ENCODE results near the gene MLXIP.

The MLXIP gene

GRCh38 chr12:122166422-122167349 is 88.1 kb downstream of the MLXIP start:
- Histone ChIP-seq H3K27me3 (ENCODE audit: insufficient read depth, low read depth) (no peaks in the 10 kb centered on the region), H3K27ac (no peak overlapping the region), H4K20me1 (ENCODE audit: insufficient read depth) (no peaks in the 10 kb centered on the region), H3K79me2 (ENCODE audit: insufficient read depth, low read depth) (no peaks in the 10 kb centered on the region), H3K4me1 (ENCODE audit: low read depth, poor library complexity, severe bottlenecking) (no peaks in the 10 kb centered on the region), H3K4me3 (IDR thresholded peaks at IDR 0.05; ENCODE audit: insufficient read depth, low read depth, low read length) (no peak overlapping the region), H2AFZ (ENCODE audit: low read depth) (no peak overlapping the region), H3K4me2 (no peak overlapping the region), H3K9ac (no peak overlapping the region), H3K36me3 (ENCODE audit: insufficient read depth) (no peaks in the 10 kb centered on the region)
- TF ChIP-seq CTCF (conservative IDR thresholded peaks at IDR 0.05; ENCODE audit: low read depth, low read length) = no peak

- H3K9ac ChIP-seq = no peak overlapping the region
- H3K4me1 ChIP-seq (ENCODE audit: low read depth, poor library complexity, severe bottlenecking) = no peaks in the 10 kb centered on the region
- H3K79me2 ChIP-seq (ENCODE audit: insufficient read depth, low read depth) = no peaks in the 10 kb centered on the region
- no peaks in the 10 kb centered on the region for H3K36me3 ChIP-seq (ENCODE audit: insufficient read depth)
- H2AFZ ChIP-seq (ENCODE audit: low read depth) = no peak overlapping the region
- H3K27ac ChIP-seq = no peak overlapping the region
- H3K4me3 ChIP-seq (IDR thresholded peaks at IDR 0.05; ENCODE audit: insufficient read depth, low read depth, low read length) = no peak overlapping the region
- TF ChIP-seq CTCF (conservative IDR thresholded peaks at IDR 0.05; ENCODE audit: low read depth, low read length) = no peak
- no peaks in the 10 kb centered on the region for H4K20me1 ChIP-seq (ENCODE audit: insufficient read depth)
- H3K27me3 ChIP-seq (ENCODE audit: insufficient read depth, low read depth) = no peaks in the 10 kb centered on the region
- H3K4me2 ChIP-seq = no peak overlapping the region
Observed at GRCh38 chr12:122167356-122167925, 88.9 kb downstream of the MLXIP start.

GRCh38 chr12:122168492-122168891 is 89.9 kb downstream of the MLXIP start:
- no peak overlapping the region for H3K4me2 ChIP-seq
- no peaks in the 10 kb centered on the region for H3K27me3 ChIP-seq (ENCODE audit: insufficient read depth, low read depth)
- TF ChIP-seq CTCF (conservative IDR thresholded peaks at IDR 0.05; ENCODE audit: low read depth, low read length) = no peak
- no peak overlapping the region for H3K9ac ChIP-seq
- H2AFZ ChIP-seq (ENCODE audit: low read depth) = no peak overlapping the region
- H3K4me1 ChIP-seq (ENCODE audit: low read depth, poor library complexity, severe bottlenecking) = no peaks in the 10 kb centered on the region
- H3K4me3 ChIP-seq (IDR thresholded peaks at IDR 0.05; ENCODE audit: insufficient read depth, low read depth, low read length) = no peak overlapping the region
- no peaks in the 10 kb centered on the region for H3K79me2 ChIP-seq (ENCODE audit: insufficient read depth, low read depth)
- no peak overlapping the region for H3K27ac ChIP-seq
- H3K36me3 ChIP-seq (ENCODE audit: insufficient read depth) = no peaks in the 10 kb centered on the region
- no peaks in the 10 kb centered on the region for H4K20me1 ChIP-seq (ENCODE audit: insufficient read depth)

GRCh38 chr12:122171399-122171798 is 92.8 kb downstream of the MLXIP start:
- H4K20me1 ChIP-seq (ENCODE audit: insufficient read depth) = no peaks in the 10 kb centered on the region
- H3K4me2 ChIP-seq = no peak overlapping the region
- no peaks in the 10 kb centered on the region for H3K79me2 ChIP-seq (ENCODE audit: insufficient read depth, low read depth)
- H3K27ac ChIP-seq = no peak overlapping the region
- H3K36me3 ChIP-seq (ENCODE audit: insufficient read depth) = no peaks in the 10 kb centered on the region
- no peak overlapping the region for H3K4me3 ChIP-seq (IDR thresholded peaks at IDR 0.05; ENCODE audit: insufficient read depth, low read depth, low read length)
- no peak for TF ChIP-seq CTCF (conservative IDR thresholded peaks at IDR 0.05; ENCODE audit: low read depth, low read length)
- H3K27me3 ChIP-seq (ENCODE audit: insufficient read depth, low read depth) = no peaks in the 10 kb centered on the region
- H2AFZ ChIP-seq (ENCODE audit: low read depth) = no peak overlapping the region
- no peak overlapping the region for H3K9ac ChIP-seq
- no peaks in the 10 kb centered on the region for H3K4me1 ChIP-seq (ENCODE audit: low read depth, poor library complexity, severe bottlenecking)
